ENCODE data around the gene IP6K2. TPM values are rescaled to one million over a fixed set of nuclear protein-coding genes. Genes with fewer than 3 reads are reported as not detected.
"Not testable (repeated sequence)": the region's sequence is repeated elsewhere in the genome, so short reads cannot be mapped to it uniquely, and the experiment has no call there.

IP6K2 gene
- total RNA-seq, 1 donor from 2014 or later: 209 TPM

- no peak overlapping the region for H3K4me3 Mint-ChIP-seq
- H3K4me1 Mint-ChIP-seq: no peaks in the 10 kb centered on the region
- H3K9me3 Mint-ChIP-seq: no peaks in the 10 kb centered on the region
- no peak for TF ChIP-seq CTCF (IDR thresholded peaks at IDR 0.05; ENCODE audit: unreplicated experiment)
- H3K27ac Mint-ChIP-seq: no peak overlapping the region
- H3K27me3 Mint-ChIP-seq (ENCODE audit: low read depth): peaks cover 12% of the 10 kb centered on the region
- DNase-seq (ENCODE audit: low spot score in 2 of 2, unreplicated experiment in 2 of 2): no peak
- H3K36me3 Mint-ChIP-seq: no peaks in the 10 kb centered on the region
Measured at GRCh38 chr3:48727511-48727910, 10.5 kb upstream of the IP6K2 start.

- H3K27ac Mint-ChIP-seq; DNase-seq (ENCODE audit: low spot score in 2 of 2, unreplicated experiment in 2 of 2); H3K36me3 Mint-ChIP-seq; H3K4me3 Mint-ChIP-seq; H3K4me1 Mint-ChIP-seq; H3K9me3 Mint-ChIP-seq: not testable (repeated sequence)
- H3K27me3 Mint-ChIP-seq (ENCODE audit: low read depth): peaks cover 12% of the 10 kb centered on the region
Measured at GRCh38 chr3:48725185-48725855, 8.3 kb upstream of the IP6K2 start.

GRCh38 chr3:48723725-48724124, 6.7 kb upstream of the IP6K2 start:
- peaks cover 12% of the 10 kb centered on the region for H3K27me3 Mint-ChIP-seq (ENCODE audit: low read depth)

GRCh38 chr3:48723293-48723692, 6.3 kb upstream of the IP6K2 start:
- peaks cover 12% of the 10 kb centered on the region for H3K27me3 Mint-ChIP-seq (ENCODE audit: low read depth)
- not testable (repeated sequence) for H3K27ac Mint-ChIP-seq; H3K4me3 Mint-ChIP-seq; H3K4me1 Mint-ChIP-seq; H3K36me3 Mint-ChIP-seq; DNase-seq (ENCODE audit: low spot score in 2 of 2, unreplicated experiment in 2 of 2); H3K9me3 Mint-ChIP-seq

More at GRCh38 chr3:48723725-48724124, 6.7 kb upstream of the IP6K2 start:
- Mint-ChIP-seq H3K4me3 (no peak overlapping the region), H3K9me3 (no peaks in the 10 kb centered on the region), H3K36me3 (no peaks in the 10 kb centered on the region), H3K4me1 (peaks cover 8% of the 10 kb centered on the region), H3K27ac (no peak overlapping the region)
- DNase-seq (ENCODE audit: low spot score in 2 of 2, unreplicated experiment in 2 of 2): no peak
- TF ChIP-seq CTCF (IDR thresholded peaks at IDR 0.05; ENCODE audit: unreplicated experiment): no peak

- no peaks in the 10 kb centered on the region for H3K27me3 Mint-ChIP-seq (ENCODE audit: low read depth)
- peak overlapping the region; percentile 97 for H3K4me3 Mint-ChIP-seq
- H3K9me3 Mint-ChIP-seq: no peaks in the 10 kb centered on the region
- TF ChIP-seq CTCF (IDR thresholded peaks at IDR 0.05; ENCODE audit: unreplicated experiment): no peak
- H3K4me1 Mint-ChIP-seq: peaks cover 41% of the 10 kb centered on the region
- peak in 1 of 2 experiments; percentile 43 for DNase-seq (ENCODE audit: low spot score in 2 of 2, unreplicated experiment in 2 of 2)
- peaks cover 16% of the 10 kb centered on the region for H3K36me3 Mint-ChIP-seq
- H3K27ac Mint-ChIP-seq: peak overlapping the region; percentile 100
Measured at GRCh38 chr3:48716508-48716981, 476 bp downstream of the IP6K2 start.

GRCh38 chr3:48715174-48715800, 1.7 kb downstream of the IP6K2 start:
- Mint-ChIP-seq H3K4me1 (peaks cover 40% of the 10 kb centered on the region), H3K27me3 (ENCODE audit: low read depth) (no peaks in the 10 kb centered on the region), H3K9me3 (no peaks in the 10 kb centered on the region), H3K27ac (peak overlapping the region; percentile 100), H3K4me3 (peak overlapping the region; percentile 97), H3K36me3 (peaks cover 22% of the 10 kb centered on the region)
- DNase-seq (ENCODE audit: low spot score in 2 of 2, unreplicated experiment in 2 of 2): no peak
- TF ChIP-seq CTCF (IDR thresholded peaks at IDR 0.05; ENCODE audit: unreplicated experiment): no peak
